VCaP (cell line): ENCODE data around the gene OSTN.
A peak's percentile ranks its signal among the peaks of the same experiment; 100 is the strongest.
"Not testable (repeated sequence)": the region's sequence is repeated elsewhere in the genome, so short reads cannot be mapped to it uniquely, and the experiment has no call there.

ENCODE experiments used
- H3K27ac ChIP-seq: fragments of 450-650 bp; 2 replicates; pipeline ENCODE4 v1.5.1; 2017
- CTCF ChIP-seq: fragments of 450-650 bp; conservative IDR thresholded peaks from 2 replicates; pipeline ENCODE4 v1.5.1; 2017; ENCODE audit warnings: mild to moderate bottlenecking, moderate library complexity

Gene OSTN

GRCh38 chr3:191244242-191244867 lies 45.3 kb downstream of the OSTN start:
- no peak overlapping the region for H3K27ac ChIP-seq
- peak; percentile 67 for TF ChIP-seq CTCF

- H3K27ac ChIP-seq, result not testable (repeated sequence)
Observed at GRCh38 chr3:191246034-191246433, 47.0 kb downstream of the OSTN start.

- peak overlapping the region; percentile 52 for H3K27ac ChIP-seq
- TF ChIP-seq CTCF, result no peak
Observed at GRCh38 chr3:191246630-191247029, 47.6 kb downstream of the OSTN start.

- TF ChIP-seq CTCF, result no peak
Observed at GRCh38 chr3:191253089-191253799, 54.2 kb downstream of the OSTN start.

GRCh38 chr3:191254098-191254873 lies 55.2 kb downstream of the OSTN start:
- TF ChIP-seq CTCF, result no peak
- no peak overlapping the region for H3K27ac ChIP-seq

More at GRCh38 chr3:191253089-191253799, 54.2 kb downstream of the OSTN start:
- no peak overlapping the region for H3K27ac ChIP-seq

- no peak for TF ChIP-seq CTCF
- no peak overlapping the region for H3K27ac ChIP-seq
Observed at GRCh38 chr3:191255156-191255555, 56.1 kb downstream of the OSTN start.

- H3K27ac ChIP-seq, result no peak overlapping the region
- no peak for TF ChIP-seq CTCF
Observed at GRCh38 chr3:191256405-191256804, 57.4 kb downstream of the OSTN start.
